ENCODE measurements around the gene PPP1R1A.

Gene PPP1R1A

GRCh38 chr12:54529581-54529980 lies 58.9 kb downstream of the PPP1R1A start:
- DNase-seq (ENCODE audit: low spot score): no peak

Measured in HuH-7.5 (cell line).